HepG2 (cell line): ENCODE results near the gene CCNJL. TPM values are rescaled to one million over a fixed set of nuclear protein-coding genes. Genes with fewer than 3 reads are reported as not detected.

Experiments used
- ATAC-seq: fragments of 200-7000 bp; cut with Tn5 transposase; 3 replicates; pipeline ENCODE4 v1.9.1; 2020; ENCODE audit warnings: mild to moderate bottlenecking, moderate library complexity
- BruUV-seq: library from RNA; stranded (reverse); fragments of 400-500 nt; replicated peaks from 2 replicates; lab custom pipeline; 2021; lab: Mats Ljungman, UMichigan
- CTCF ChIA-PET: fragments of 300-600 bp; formaldehyde crosslinking; extraction: SDS; loops from one replicate; lab custom pipeline; 2021; ENCODE audit warnings: low total read pairs, inconsistent platforms, low intra/inter-chr PET ratio; lab: Yijun Ruan, JAX
- POLR2A ChIA-PET: fragments of 350-600 bp; sonication (Branson Sonifier 250); formaldehyde crosslinking; loops from one replicate; lab custom pipeline; 2020; ENCODE audit warnings: antibody characterized with exemption, inconsistent platforms; lab: Yijun Ruan, JAX
- DNase-seq: peaks from one replicate; pipeline ENCODE4 v3.0.0-alpha.2; 2015; ENCODE audit warnings: low spot score
- FAIRE-seq: peaks from 3 replicates; lab custom pipeline; 2011; peaks lifted over from hg19 to GRCh38; lab: Jason Lieb, UNC
- H2AFZ ChIP-seq: one replicate; pipeline ENCODE4 v1.6.1; 2011; ENCODE audit warnings: low read length, inconsistent platforms
- H3K27ac ChIP-seq: fragments of 300-600 bp; 3 replicates; pipeline ENCODE4 v1.8.0; 2011; ENCODE audit warnings: mixed run types, mild to moderate bottlenecking, mixed read lengths, low read length, inconsistent platforms; ENCODE audit not compliant: insufficient read depth; ENCODE audit errors: extremely low read length
- H3K27me3 ChIP-seq, 2 experiments: fragments of 200-600 bp in 1 of 2; 2 replicates in 1 of 2; 3 replicates in 1 of 2; pipeline versions ENCODE4 v1.6.0 to v1.8.0; 2011; ENCODE audit warnings: low read length in 2 of 2, mild to moderate bottlenecking in 2 of 2, moderate library complexity in 2 of 2, inconsistent platforms in 1 of 2; ENCODE audit not compliant: insufficient read depth in 2 of 2, control insufficient read depth in 1 of 2
- H3K36me3 ChIP-seq, 2 experiments: fragments of 200-600 bp in 1 of 2; replicated peaks in 1 of 2; 2 replicates in 1 of 2; 3 replicates in 1 of 2; pipeline versions ENCODE4 v1.5.1 to v1.8.0; 2011; ENCODE audit warnings: low read length in 2 of 2, inconsistent platforms in 1 of 2; ENCODE audit not compliant: insufficient read depth in 2 of 2, control insufficient read depth in 1 of 2
- H3K4me1 ChIP-seq: 2 replicates; pipeline ENCODE4 v1.5.1; 2012; ENCODE audit warnings: low read length, inconsistent platforms; ENCODE audit not compliant: insufficient read depth
- H3K4me2 ChIP-seq: 2 replicates; pipeline ENCODE4 v1.6.0; 2011; ENCODE audit warnings: low read depth, low read length, inconsistent platforms
- H3K4me3 ChIP-seq, 3 experiments: fragments of 200-600 bp in 1 of 3; sonication (generic), shearing (Covaris generic) in 1 of 3; replicated peaks in 1 of 3; 2 replicates each; pipeline ENCODE4 v1.5.1; 2011 to 2016; ENCODE audit warnings: low read length in 3 of 3, inconsistent platforms in 2 of 3, low read depth in 2 of 3, mild to moderate bottlenecking in 2 of 3, control low read depth in 1 of 3, mixed read lengths in 1 of 3; ENCODE audit not compliant: insufficient read depth in 1 of 3
- H3K79me2 ChIP-seq: one replicate; pipeline ENCODE4 v1.6.1; 2011; ENCODE audit warnings: low read length, inconsistent platforms; ENCODE audit not compliant: insufficient read depth
- H3K9ac ChIP-seq: 2 replicates; pipeline ENCODE4 v1.6.0; 2011; ENCODE audit warnings: mild to moderate bottlenecking, low read depth, low read length, inconsistent platforms; ENCODE audit not compliant: insufficient read depth
- H3K9me3 ChIP-seq: 2 replicates; pipeline ENCODE4 v1.5.1; 2012; ENCODE audit warnings: mild to moderate bottlenecking, low read length
- H4K20me1 ChIP-seq: 2 replicates; pipeline ENCODE4 v1.6.0; 2011; ENCODE audit warnings: inconsistent platforms, mild to moderate bottlenecking, low read length, moderate library complexity; ENCODE audit not compliant: insufficient read depth
- CENPT ChIP-seq: sonication (generic); formaldehyde crosslinking; IDR thresholded peaks from 2 replicates; pipeline ENCODE4 v1.8.0; 2022; ENCODE audit warnings: low read depth, mild to moderate bottlenecking, moderate library complexity, missing genetic modification reagents
- CHCHD3 ChIP-seq: sonication (generic); formaldehyde crosslinking; IDR thresholded peaks from 2 replicates; pipeline ENCODE4 v1.8.0; 2022; ENCODE audit warnings: mild to moderate bottlenecking, missing genetic modification reagents, moderate library complexity
- FOXA1 ChIP-seq, 2 experiments: fragments of 450-650 bp in 1 of 2; sonication (generic) in 1 of 2; formaldehyde crosslinking in 1 of 2; IDR thresholded peaks; 2 replicates each; pipeline versions ENCODE4 v1.4.0 to v1.6.1; 2016 to 2020; ENCODE audit warnings: missing genetic modification reagents in 1 of 2
- GABPA ChIP-seq, 2 experiments: IDR thresholded peaks; 2 replicates each; pipeline ENCODE4 v1.6.1; 2011 to 2016; ENCODE audit warnings: low read depth in 2 of 2, low read length in 1 of 2, missing biosample characterization in 1 of 2, missing genetic modification characterization in 1 of 2
- HNF4A ChIP-seq: sonication (generic); formaldehyde crosslinking; IDR thresholded peaks from 2 replicates; pipeline ENCODE4 v1.4.0; 2020; ENCODE audit warnings: missing genetic modification reagents
- HNRNPK ChIP-seq: fragments of 200-400 bp; formaldehyde crosslinking; IDR thresholded peaks from 2 replicates; pipeline ENCODE4 v1.6.1; 2018; ENCODE audit warnings: low read length, low read depth, moderate library complexity, mild to moderate bottlenecking; ENCODE audit not compliant: poor library complexity, severe bottlenecking
- KLF15 ChIP-seq: sonication (generic); formaldehyde crosslinking; IDR thresholded peaks from 2 replicates; pipeline ENCODE4 v1.8.1; 2023; ENCODE audit warnings: borderline replicate concordance, mild to moderate bottlenecking, inconsistent platforms, missing genetic modification reagents, mixed read lengths
- KLF9 ChIP-seq: IDR thresholded peaks from 2 replicates; pipeline ENCODE4 v1.6.1; 2016; ENCODE audit warnings: low read depth
- RCOR2 ChIP-seq: IDR thresholded peaks from 2 replicates; pipeline ENCODE4 v1.6.1; 2016; ENCODE audit warnings: missing biosample characterization, missing genetic modification reagents
- ZNF83 ChIP-seq: sonication (generic); formaldehyde crosslinking; IDR thresholded peaks from 2 replicates; pipeline ENCODE4 v1.4.0; 2020; ENCODE audit warnings: missing genetic modification reagents, mild to moderate bottlenecking, borderline replicate concordance
- ZSCAN29 ChIP-seq: sonication (generic); formaldehyde crosslinking; conservative IDR thresholded peaks from 2 replicates; pipeline ENCODE4 v1.4.0; 2020; ENCODE audit warnings: mild to moderate bottlenecking, missing genetic modification reagents
- WGBS: methylation state at CpG from one replicate; pipeline ENCODE4 v1.1.6; 2017; ENCODE audit warnings: low lambda C conversion rate; 5-methylcytosine and 5-hydroxymethylcytosine counted together
- in situ Hi-C: cut with HindIII; loops from 2 replicates; pipeline ENCODE4 v1.10.0; 2017; ENCODE audit warnings: low pct_unique_long_range_greater_than_20kb; ENCODE audit not compliant: extremely low pct_ligation_motif_present
- intact Hi-C: fragments of 100-400 bp; cut with micrococcal nuclease; formaldehyde crosslinking; loops from one replicate; pipeline ENCODE4 v1.10.0; 2022; ENCODE audit not compliant: unreplicated experiment
- polyA plus RNA-seq, 8 experiments: library from polyadenylated mRNA; depleted of rRNA in 3 of 8; stranded (reverse) in 7 of 8; unstranded in 1 of 8; fragments of >200 nt; fragmentation: Illumina TruSeq in 4 of 8; extraction: Trizol in 4 of 8; gene quantifications; 2 replicates each; pipeline versions ENCODE4 v1.2.1 to v1.2.3, GENCODE V29; 2011 to 2016; ENCODE audit warnings: low read depth in 4 of 8, missing spikeins in 1 of 8, mixed read lengths in 1 of 8; ENCODE audit not compliant: insufficient read depth in 1 of 8
- total RNA-seq, 5 experiments: library from RNA; depleted of rRNA; stranded (reverse); fragments of >200 nt; fragmentation: Illumina TruSeq; extraction: Trizol; gene quantifications; 2 replicates each; pipeline ENCODE4 v1.2.3, GENCODE V29; 2016; ENCODE audit warnings: low read depth in 1 of 5
- TF ChIP-seq, protein P1 (sequence below): sonication (generic); formaldehyde crosslinking; IDR thresholded peaks from 2 replicates; pipeline ENCODE4 v1.4.0; 2020; ENCODE audit warnings: mild to moderate bottlenecking, low read depth, missing genetic modification reagents

CCNJL gene
- total and polyA plus RNA-seq, 2 of the 13 experiments (the other 11 are each of a cell fraction or from before 2014, with no cell fraction given) = 1.6 to 4.4 TPM

DNA sequence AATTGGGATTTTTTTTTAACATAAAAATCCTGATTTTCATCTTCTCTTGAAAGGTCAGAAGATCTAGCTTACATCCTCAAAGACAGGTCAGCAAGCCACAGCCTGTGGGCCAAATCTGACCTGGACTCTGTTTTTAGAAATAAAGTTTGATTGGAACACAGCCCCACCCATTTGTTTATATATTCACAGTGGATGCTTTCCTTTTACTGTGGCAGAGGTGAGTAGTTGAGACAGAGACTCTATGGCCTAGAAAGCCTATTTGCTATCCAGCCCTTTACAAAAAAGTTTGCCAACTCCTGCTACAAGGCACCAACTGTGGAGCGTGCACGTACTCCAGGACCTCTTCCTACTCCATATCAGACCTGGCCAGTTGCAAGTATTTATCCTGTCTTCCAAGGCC is 13.4 kb upstream of the CCNJL start:
- CTCF ChIA-PET = no interaction called here
- in situ Hi-C loops = no loop called here
- TF ChIP-seq ZSCAN29 (CRISPR knock-in tag) (no peak), RCOR2 (CRISPR knock-in tag) (no peak), ZNF83 (CRISPR knock-in tag) (no peak), KLF9 (no peak), CENPT (CRISPR knock-in tag) (no peak), HNF4A (CRISPR knock-in tag) (no peak), GABPA (IDR thresholded peaks at IDR 0.05; ENCODE audit: low read depth, low read length) (no peak), GABPA (CRISPR knock-in tag; IDR thresholded peaks at IDR 0.05; ENCODE audit: low read depth) (no peak), FOXA1 (IDR thresholded peaks at IDR 0.05) (no peak), FOXA1 (CRISPR knock-in tag; IDR thresholded peaks at IDR 0.05) (no peak), KLF15 (CRISPR knock-in tag) (no peak), HNRNPK (no peak), CHCHD3 (no peak)
- TF ChIP-seq, protein P1, sequence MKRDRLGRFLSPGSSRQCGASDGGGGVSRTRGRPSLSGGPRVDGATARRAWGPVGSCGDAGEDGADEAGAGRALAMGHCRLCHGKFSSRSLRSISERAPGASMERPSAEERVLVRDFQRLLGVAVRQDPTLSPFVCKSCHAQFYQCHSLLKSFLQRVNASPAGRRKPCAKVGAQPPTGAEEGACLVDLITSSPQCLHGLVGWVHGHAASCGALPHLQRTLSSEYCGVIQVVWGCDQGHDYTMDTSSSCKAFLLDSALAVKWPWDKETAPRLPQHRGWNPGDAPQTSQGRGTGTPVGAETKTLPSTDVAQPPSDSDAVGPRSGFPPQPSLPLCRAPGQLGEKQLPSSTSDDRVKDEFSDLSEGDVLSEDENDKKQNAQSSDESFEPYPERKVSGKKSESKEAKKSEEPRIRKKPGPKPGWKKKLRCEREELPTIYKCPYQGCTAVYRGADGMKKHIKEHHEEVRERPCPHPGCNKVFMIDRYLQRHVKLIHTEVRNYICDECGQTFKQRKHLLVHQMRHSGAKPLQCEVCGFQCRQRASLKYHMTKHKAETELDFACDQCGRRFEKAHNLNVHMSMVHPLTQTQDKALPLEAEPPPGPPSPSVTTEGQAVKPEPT (CRISPR knock-in tag) = no peak
- TF ChIP-seq, all 625 proteins: peak for 0

More for the DNA sequence above, 13.4 kb upstream of the CCNJL start:
- intact Hi-C loops = no loop called here
- DNase-seq = no peak
- no peak for FAIRE-seq
- 30% methylated on average over 2 of the region's 2 CpGs for WGBS
- Histone ChIP-seq H3K9me3 (no peaks in the 10 kb centered on the region), H3K4me1 (peaks cover 8% of the 10 kb centered on the region; the same call in 1 of the 2 replicates), H2AFZ (no peak overlapping the region), H3K27ac (no peak overlapping the region), H3K4me3 (no peak overlapping the region), H4K20me1 (no peaks in the 10 kb centered on the region), H3K79me2 (no peaks in the 10 kb centered on the region), H3K27me3 (no peaks in the 10 kb centered on the region), H3K4me2 (no peak overlapping the region), H3K36me3 (no peaks in the 10 kb centered on the region), H3K9ac (no peak overlapping the region)
- POLR2A ChIA-PET = no interaction called here
- no peak for ATAC-seq
- BruUV-seq = no TSS peak
